Activated T-cell treated with anti-CD3 and anti-CD28 coated beads, Interleukin-2, amount 50 U/mL, for 24 hours (primary cell): ENCODE measurements around the gene CBFB.
"Not testable (repeated sequence)": the region's sequence is repeated elsewhere in the genome, so short reads cannot be mapped to it uniquely, and the experiment has no call there.

Experiments
- DNase-seq: peaks from one replicate; pipeline ENCODE4 v3.0.0-alpha.2; 2020
- H3K27ac Mint-ChIP-seq: 2 replicates; pipeline ENCODE4 v1.8.0; 2020; ENCODE audit warnings: mild to moderate bottlenecking, mixed read lengths
- H3K27me3 Mint-ChIP-seq: 2 replicates; pipeline ENCODE4 v1.8.0; 2020; ENCODE audit warnings: mixed read lengths
- H3K36me3 Mint-ChIP-seq: 2 replicates; pipeline ENCODE4 v1.8.0; 2020; ENCODE audit warnings: low read depth, mixed read lengths
- H3K4me1 Mint-ChIP-seq: 2 replicates; pipeline ENCODE4 v1.8.0; 2020; ENCODE audit warnings: low read depth, mixed read lengths
- H3K4me3 Mint-ChIP-seq: 2 replicates; pipeline ENCODE4 v1.8.0; 2020; ENCODE audit warnings: mild to moderate bottlenecking, moderate library complexity, mixed read lengths
- H3K9me3 Mint-ChIP-seq: 2 replicates; pipeline ENCODE4 v1.8.0; 2020; ENCODE audit warnings: mixed read lengths

The CBFB gene

DNA sequence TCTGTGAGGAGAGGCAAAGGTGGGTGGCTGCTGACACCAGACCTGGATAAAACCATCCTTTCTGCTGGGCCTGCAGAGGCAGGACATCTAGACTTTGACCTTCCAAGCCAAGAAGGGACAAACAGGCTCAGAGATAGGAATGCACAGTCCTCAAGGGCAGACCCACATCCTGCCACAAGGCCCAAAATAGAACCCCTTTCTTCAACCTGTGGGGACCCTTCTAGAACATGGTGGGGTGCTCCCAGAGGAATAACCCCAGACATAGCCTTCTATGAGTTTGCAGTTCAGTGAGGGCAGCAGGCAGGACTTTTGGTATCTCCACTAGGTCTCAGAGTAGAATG is 3.8 kb upstream of the CBFB start:
- peak; percentile 16 for DNase-seq
- Mint-ChIP-seq H3K27me3 (no peaks in the 10 kb centered on the region), H3K4me3 (no peak overlapping the region), H3K36me3 (peaks cover 4% of the 10 kb centered on the region), H3K9me3 (no peaks in the 10 kb centered on the region), H3K27ac (no peak overlapping the region), H3K4me1 (peaks cover 21% of the 10 kb centered on the region)

DNA sequence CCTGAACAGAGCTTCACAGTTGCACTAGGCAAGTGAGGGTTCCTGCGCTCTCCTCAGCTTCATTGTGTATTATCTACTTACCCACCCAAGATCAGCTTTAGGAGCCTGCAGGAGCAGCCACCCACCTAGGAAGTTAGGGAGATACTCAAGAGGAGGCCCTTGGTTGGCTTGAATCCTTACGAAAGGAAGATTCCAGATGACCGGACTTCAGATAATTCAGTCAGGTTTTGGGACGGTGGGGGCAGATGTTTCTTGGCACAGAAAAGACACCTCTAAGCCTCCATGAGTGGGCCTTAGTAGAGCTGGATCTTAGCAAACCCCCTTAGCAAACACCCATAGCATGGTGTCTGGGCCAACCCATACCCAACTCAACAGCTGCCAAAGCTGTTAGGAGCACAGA is 2.4 kb upstream of the CBFB start:
- DNase-seq, result peak; percentile 14
- H3K4me3 Mint-ChIP-seq, result no peak overlapping the region
- peaks cover 32% of the 10 kb centered on the region for H3K4me1 Mint-ChIP-seq
- H3K9me3 Mint-ChIP-seq, result no peaks in the 10 kb centered on the region
- no peak overlapping the region for H3K27ac Mint-ChIP-seq
- peaks cover 18% of the 10 kb centered on the region for H3K36me3 Mint-ChIP-seq
- no peaks in the 10 kb centered on the region for H3K27me3 Mint-ChIP-seq

DNA sequence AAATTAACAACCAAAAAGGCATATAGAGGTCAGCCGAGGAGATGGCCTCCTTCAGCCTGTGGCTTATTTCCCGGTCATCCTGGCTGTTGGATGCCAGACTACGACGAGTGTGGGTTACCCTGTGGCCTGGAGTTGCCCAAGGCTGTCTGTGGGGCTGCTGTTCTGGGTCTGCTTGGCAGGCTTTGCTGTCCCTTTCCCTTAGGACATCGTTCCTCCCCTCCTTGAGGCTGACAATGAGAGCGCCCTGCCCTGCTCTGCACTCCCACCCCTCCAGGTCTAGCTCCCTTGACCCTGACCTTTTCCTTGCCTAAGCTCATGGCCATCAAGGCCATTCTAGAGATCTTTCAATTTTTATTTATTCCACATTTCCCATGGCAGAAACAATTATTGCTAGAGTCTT is 1.9 kb upstream of the CBFB start:
- peak overlapping the region; percentile 39 for H3K4me3 Mint-ChIP-seq
- DNase-seq, result peak; percentile 13
- H3K27me3 Mint-ChIP-seq, result no peaks in the 10 kb centered on the region
- peaks cover 37% of the 10 kb centered on the region for H3K4me1 Mint-ChIP-seq
- H3K27ac Mint-ChIP-seq, result peak overlapping the region; percentile 15
- H3K9me3 Mint-ChIP-seq, result no peaks in the 10 kb centered on the region
- H3K36me3 Mint-ChIP-seq, result peaks cover 23% of the 10 kb centered on the region

DNA sequence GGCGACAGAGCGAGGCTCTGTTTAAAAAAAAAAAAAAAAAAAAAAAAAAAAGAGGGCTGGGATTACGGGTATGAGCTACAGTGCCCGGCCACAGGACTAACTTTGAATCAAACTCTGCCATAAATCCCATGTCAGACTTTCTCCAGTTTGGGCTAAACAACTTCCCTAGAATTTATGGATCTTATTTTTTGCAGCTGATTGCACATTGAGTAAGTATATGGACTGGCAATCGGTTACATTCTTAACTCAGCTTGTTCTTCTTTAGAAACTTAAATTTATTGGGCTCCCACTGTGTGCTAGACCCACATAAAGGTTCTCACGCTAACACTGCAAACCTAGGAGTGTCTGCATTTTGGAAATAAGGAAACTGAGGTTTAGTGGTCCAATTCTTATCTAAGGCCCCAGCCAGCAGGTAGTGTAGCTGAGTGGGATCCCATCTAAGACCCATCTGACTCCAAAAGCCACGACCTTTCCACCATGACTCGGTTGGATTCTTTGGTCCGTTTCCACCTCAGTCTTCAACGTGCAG is 718 bp upstream of the CBFB start:
- DNase-seq, result no peak
- Mint-ChIP-seq H3K4me1 (peaks cover 48% of the 10 kb centered on the region), H3K36me3 (peaks cover 35% of the 10 kb centered on the region), H3K27me3 (no peaks in the 10 kb centered on the region), H3K9me3 (no peaks in the 10 kb centered on the region), H3K4me3 (peak overlapping the region; percentile 84), H3K27ac (peak overlapping the region; percentile 97)

DNA sequence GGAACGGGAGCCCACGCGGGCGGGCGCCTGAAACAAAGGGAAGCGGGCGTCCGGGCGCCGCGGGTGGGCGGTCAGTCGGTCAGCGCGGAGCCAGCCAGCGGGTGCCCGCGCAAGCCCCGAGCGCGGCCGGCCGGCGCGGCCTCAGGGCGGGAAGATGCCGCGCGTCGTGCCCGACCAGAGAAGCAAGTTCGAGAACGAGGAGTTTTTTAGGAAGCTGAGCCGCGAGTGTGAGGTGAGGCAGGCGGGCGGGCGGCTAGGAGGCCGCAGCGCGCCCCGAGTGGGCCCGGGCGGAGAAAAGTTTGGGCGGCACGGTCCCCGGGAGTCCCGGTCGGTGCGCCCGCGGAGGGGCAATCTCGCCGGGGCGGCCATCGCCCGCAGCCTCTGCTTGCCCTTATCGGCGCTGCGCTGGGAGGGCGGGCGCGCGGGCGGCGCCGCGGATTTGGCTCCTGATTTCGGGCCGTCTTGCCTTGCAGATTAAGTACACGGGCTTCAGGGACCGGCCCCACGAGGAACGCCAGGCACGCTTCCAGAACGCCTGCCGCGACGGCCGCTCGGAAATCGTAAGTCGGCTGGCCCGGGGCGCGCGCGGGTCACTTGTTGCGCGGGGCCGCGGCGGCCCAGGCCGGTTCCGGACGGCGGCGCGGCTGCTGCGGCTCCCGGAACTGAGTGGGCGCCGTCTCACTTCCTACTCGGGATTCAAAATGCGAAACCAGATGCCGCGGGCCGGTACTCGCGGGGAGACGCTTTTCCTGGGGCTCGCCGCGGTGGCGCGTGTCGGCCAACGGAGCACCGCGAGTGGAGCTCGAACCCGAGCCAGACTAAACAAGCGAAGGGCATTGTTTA is 526 bp downstream of the CBFB start:
- H3K9me3 Mint-ChIP-seq, result no peaks in the 10 kb centered on the region
- H3K27me3 Mint-ChIP-seq, result no peaks in the 10 kb centered on the region
- H3K4me1 Mint-ChIP-seq, result peaks cover 58% of the 10 kb centered on the region

DNA sequence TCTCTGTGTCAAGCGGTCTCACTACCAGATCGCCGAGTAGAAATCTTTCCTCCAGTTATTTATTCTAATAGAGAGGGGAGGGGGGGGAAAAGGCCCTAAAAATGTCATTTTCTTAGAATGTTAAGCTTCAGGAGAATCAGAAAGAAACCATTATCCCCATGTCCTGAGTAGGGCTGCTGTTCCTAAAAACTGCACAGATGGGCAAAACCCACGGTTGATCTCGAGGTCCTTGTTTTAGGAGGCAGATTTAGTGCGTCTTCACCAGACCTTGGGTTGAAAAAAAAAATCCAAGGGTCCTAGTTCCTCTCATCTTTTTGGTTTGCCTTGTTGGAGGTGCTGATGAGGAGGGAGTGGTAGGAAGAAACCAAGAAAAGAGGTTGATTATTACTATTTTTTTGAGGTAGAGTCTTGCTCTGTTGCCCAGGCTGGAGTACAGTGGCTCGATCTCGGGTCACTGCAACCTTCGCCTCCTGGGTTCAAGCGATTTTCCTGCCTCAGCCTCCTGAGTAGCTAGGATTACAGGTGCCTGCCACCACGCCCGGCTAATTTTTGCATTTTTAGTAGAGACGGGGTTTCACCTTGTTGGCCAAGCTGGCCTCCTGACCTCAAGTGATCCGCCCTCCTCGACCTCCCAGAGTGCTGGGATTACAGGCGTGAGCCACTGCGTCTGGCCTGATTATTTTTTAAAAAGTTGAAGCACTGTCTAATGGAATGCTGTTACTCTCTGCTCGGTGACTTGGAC is 1.4 kb downstream of the CBFB start:
- H3K9me3 Mint-ChIP-seq, result no peaks in the 10 kb centered on the region
- peak overlapping the region; percentile 90 for H3K27ac Mint-ChIP-seq
- H3K36me3 Mint-ChIP-seq, result peaks cover 56% of the 10 kb centered on the region
- no peaks in the 10 kb centered on the region for H3K27me3 Mint-ChIP-seq
- DNase-seq, result peak; percentile 26
- H3K4me3 Mint-ChIP-seq, result peak overlapping the region; percentile 91
- peaks cover 61% of the 10 kb centered on the region for H3K4me1 Mint-ChIP-seq

More for the DNA sequence above, 526 bp downstream of the CBFB start:
- H3K4me3 Mint-ChIP-seq, result peak overlapping the region; percentile 91
- H3K27ac Mint-ChIP-seq, result peak overlapping the region; percentile 90
- peak; percentile 82 for DNase-seq
- peaks cover 47% of the 10 kb centered on the region for H3K36me3 Mint-ChIP-seq

DNA sequence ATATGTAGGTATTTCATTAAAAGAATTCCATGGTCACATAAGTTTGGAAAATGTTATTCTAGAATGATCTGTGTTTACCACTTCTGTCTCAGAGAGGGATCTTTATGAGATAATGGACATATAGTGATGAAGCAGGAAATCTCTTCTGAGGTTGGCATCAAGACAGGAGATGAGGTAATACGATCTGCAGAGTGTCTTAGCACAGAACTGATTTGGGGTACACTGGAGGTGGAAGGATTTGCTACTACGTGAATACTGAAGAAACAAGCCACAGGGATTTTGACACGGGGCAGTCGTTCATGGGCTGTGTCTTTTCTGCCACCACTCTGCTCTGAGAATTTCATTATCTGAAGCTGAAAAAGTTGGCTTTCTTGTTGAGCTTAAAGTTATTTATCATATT is 5.5 kb downstream of the CBFB start:
- Mint-ChIP-seq H3K36me3 (peaks cover 87% of the 10 kb centered on the region), H3K9me3 (no peaks in the 10 kb centered on the region), H3K4me1 (peaks cover 69% of the 10 kb centered on the region), H3K27ac (no peak overlapping the region), H3K27me3 (no peaks in the 10 kb centered on the region), H3K4me3 (no peak overlapping the region)
- DNase-seq, result no peak

DNA sequence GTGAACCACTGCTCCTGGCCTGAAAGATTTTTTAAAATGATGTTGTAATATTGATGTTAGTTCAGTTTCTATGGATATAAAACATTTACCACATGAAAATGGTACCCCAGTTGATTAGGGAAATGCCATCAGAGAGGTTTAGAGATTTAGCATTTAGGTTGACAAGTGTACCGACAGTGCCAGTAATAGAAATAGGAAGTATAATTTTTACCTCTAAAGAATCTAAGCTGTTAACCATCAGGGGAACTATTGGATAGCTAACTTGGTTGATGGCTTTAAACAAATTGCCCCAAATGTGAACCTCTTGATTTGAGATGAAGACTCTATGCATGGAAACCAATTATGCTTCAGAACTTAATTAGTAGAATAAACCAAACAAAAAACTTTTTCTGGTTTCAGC is 6.4 kb downstream of the CBFB start:
- H3K27me3 Mint-ChIP-seq, result no peaks in the 10 kb centered on the region
- no peak for DNase-seq
- no peaks in the 10 kb centered on the region for H3K9me3 Mint-ChIP-seq
- H3K27ac Mint-ChIP-seq, result no peak overlapping the region
- H3K4me3 Mint-ChIP-seq, result no peak overlapping the region
- peaks cover 90% of the 10 kb centered on the region for H3K36me3 Mint-ChIP-seq
- peaks cover 71% of the 10 kb centered on the region for H3K4me1 Mint-ChIP-seq

DNA sequence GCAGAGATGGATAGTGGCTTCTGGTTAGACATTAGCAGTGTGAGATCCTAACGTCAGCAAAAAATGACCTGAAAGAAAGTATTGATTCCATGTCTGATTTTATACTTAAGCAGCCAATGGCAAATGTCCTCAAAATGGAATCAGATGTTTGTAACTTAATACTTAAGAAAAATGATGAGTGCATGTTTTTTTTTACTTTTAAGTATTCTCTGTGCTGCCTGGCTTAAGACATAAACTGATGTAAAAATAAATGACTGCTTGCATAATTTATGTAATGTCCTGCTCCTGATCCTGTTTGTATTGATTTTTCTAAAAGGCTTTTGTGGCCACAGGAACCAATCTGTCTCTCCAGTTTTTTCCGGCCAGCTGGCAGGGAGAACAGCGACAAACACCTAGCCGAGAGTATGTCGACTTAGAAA is 7.4 kb downstream of the CBFB start:
- Mint-ChIP-seq H3K4me1 (peaks cover 73% of the 10 kb centered on the region), H3K27ac (no peak overlapping the region)

DNA sequence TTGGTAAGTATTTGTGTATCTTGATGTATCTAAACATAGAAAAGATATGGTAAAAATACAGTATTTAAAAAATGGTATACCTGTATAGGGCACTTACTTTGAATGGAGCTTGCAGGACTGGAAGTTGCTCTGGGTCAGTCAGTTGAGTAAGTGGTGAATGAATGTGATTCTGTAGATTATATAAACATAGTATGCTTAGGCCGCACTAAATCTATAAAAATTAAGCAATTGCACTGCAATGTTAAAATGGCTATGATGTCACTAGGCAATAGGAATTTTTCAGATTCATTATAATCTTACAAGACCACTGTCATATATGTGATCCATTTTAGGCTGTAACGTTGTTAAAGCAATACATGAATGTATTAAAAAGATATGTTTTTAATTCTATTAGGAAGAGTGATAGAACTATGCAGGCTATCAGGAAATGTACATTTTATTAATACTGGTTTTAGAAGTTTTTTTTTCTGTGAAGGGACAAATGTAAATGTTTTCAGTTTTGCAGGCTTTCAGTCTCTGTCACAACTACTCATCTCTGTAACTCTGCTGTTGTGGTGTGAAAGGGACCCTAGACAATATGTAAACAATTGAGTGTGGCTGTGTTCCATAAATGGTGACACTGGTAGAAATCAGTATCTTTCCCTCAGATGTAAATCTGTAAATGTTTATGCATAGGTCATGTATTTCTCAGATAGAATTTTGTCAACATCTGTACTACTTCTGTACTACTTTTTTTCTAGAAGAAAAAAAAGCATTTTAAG is 10.5 kb downstream of the CBFB start:
- no peaks in the 10 kb centered on the region for H3K27me3 Mint-ChIP-seq
- H3K4me1 Mint-ChIP-seq, result peaks cover 58% of the 10 kb centered on the region
- no peak overlapping the region for H3K27ac Mint-ChIP-seq
- H3K9me3 Mint-ChIP-seq, result no peaks in the 10 kb centered on the region
- no peak overlapping the region for H3K4me3 Mint-ChIP-seq
- peaks cover 80% of the 10 kb centered on the region for H3K36me3 Mint-ChIP-seq
- DNase-seq, result no peak

More for the DNA sequence above, 7.4 kb downstream of the CBFB start:
- peaks cover 90% of the 10 kb centered on the region for H3K36me3 Mint-ChIP-seq
- no peaks in the 10 kb centered on the region for H3K27me3 Mint-ChIP-seq
- H3K4me3 Mint-ChIP-seq, result no peak overlapping the region
- H3K9me3 Mint-ChIP-seq, result no peaks in the 10 kb centered on the region
- no peak for DNase-seq

DNA sequence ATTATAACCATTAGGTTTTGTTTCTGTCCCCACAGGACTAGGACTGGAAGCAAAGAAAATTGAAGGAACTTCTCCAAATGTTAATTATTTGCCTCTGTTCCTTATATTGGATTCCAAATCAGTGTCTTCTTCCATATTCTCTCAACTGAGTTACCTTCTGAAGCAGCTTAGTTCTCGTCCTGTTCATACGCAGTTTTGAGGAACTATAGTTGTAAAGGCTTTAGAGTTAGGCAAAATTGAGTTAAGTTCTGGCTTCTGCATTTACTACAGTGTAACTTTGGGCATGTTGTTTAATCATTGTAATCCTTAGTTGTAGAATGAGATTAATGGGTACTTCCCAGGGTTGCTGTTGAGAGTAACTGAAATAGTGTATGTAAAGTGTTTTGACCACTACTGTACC is 11.2 kb downstream of the CBFB start:
- Mint-ChIP-seq H3K9me3 (no peaks in the 10 kb centered on the region), H3K36me3 (peaks cover 73% of the 10 kb centered on the region), H3K4me3 (no peak overlapping the region), H3K27ac (no peak overlapping the region), H3K4me1 (peaks cover 52% of the 10 kb centered on the region), H3K27me3 (no peaks in the 10 kb centered on the region)
- DNase-seq, result no peak

DNA sequence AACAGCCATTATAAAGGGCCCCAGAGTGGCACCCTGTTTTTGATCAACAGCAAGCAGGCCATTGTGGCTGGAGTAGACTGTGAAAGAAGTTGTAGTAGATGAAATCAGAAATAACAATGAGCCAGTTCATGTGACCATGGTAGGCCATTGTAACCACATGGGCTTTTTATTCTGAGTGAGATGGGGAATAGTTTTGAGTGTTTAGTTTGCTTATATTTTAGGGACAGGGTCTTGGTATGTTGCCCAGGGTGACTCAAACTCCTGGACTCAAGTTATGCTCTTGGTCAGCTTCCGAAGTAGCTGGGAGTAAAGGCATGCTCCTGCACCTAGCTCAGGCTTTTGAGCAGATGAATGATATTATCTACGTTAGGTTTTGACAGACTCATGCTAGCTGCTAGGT is 12.0 kb downstream of the CBFB start:
- Mint-ChIP-seq H3K27me3 (no peaks in the 10 kb centered on the region), H3K9me3 (no peaks in the 10 kb centered on the region), H3K4me3 (no peak overlapping the region), H3K4me1 (peaks cover 49% of the 10 kb centered on the region), H3K27ac (peak overlapping the region; percentile 38), H3K36me3 (peaks cover 72% of the 10 kb centered on the region)
- no peak for DNase-seq

DNA sequence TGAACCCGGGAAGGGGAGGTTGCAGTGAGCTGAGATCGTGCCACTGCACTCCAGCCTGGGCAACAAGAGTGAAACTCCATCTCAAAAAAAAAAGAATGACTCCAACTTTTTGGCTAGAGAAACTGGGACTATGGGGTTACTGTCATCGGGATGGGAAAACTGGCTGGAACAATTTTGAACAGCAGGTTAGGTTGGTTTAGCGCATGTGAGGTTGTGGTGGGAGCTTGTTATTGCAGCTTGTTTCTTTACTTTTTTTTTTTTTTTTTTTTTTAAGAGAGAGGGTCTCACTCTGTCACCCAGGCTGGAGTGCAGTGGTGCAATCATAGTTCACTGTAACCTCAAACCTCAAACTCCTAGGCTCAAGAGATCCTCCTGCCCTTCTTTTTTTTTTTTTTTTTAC is 12.6 kb downstream of the CBFB start:
- peaks cover 46% of the 10 kb centered on the region for H3K4me1 Mint-ChIP-seq
- not testable (repeated sequence) for H3K27me3 Mint-ChIP-seq, H3K4me3 Mint-ChIP-seq, H3K9me3 Mint-ChIP-seq, DNase-seq
- peaks cover 71% of the 10 kb centered on the region for H3K36me3 Mint-ChIP-seq
- peak overlapping the region; percentile 38 for H3K27ac Mint-ChIP-seq

DNA sequence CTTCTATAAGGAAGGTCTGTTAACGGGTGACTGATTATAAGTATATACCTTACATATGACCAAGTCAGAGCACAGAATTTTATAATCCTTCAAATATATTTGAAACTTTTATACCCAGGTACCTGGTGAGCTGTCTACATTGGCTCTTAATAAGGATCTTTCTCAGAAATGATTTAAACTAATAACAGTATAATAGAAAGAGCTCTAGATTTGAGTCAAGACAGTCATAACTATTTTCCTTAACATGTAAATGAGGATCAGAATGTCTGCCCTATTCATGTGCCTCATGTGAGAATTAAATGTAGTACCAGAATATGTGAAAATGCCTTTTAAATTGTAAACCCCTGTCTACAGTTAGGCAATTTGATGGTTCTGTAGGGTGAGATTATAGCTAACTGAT is 14.5 kb downstream of the CBFB start:
- no peak for DNase-seq
- no peak overlapping the region for H3K4me3 Mint-ChIP-seq
- peaks cover 44% of the 10 kb centered on the region for H3K4me1 Mint-ChIP-seq
- no peaks in the 10 kb centered on the region for H3K9me3 Mint-ChIP-seq
- H3K36me3 Mint-ChIP-seq, result peaks cover 74% of the 10 kb centered on the region
- peak overlapping the region; percentile 7 for H3K27ac Mint-ChIP-seq
- H3K27me3 Mint-ChIP-seq, result no peaks in the 10 kb centered on the region
